8988T (cell line): ENCODE measurements around the gene PRR13.
"Not testable (repeated sequence)": the region's sequence is repeated elsewhere in the genome, so short reads cannot be mapped to it uniquely, and the experiment has no call there.

Experiments used
- DNase-seq: peaks from one replicate; pipeline ENCODE4 v3.0.0; 2011

PRR13 gene

GRCh38 chr12:53443955-53444354 lies 2.4 kb downstream of the PRR13 start:
- no peak for DNase-seq

GRCh38 chr12:53444593-53445325 lies 3.2 kb downstream of the PRR13 start:
- DNase-seq, result not testable (repeated sequence)

- DNase-seq, result no peak
These were observed 9.4 kb downstream of the PRR13 start for GRCh38 chr12:53450936-53451335.

GRCh38 chr12:53451661-53452158 lies 10.2 kb downstream of the PRR13 start, which contains the start of gene PCBP2:
TSS of gene PCBP2 (plus strand) at chr12:53452102. CDS start at chr12:53454801, 2,699 bp downstream.
- DNase-seq, result peak; percentile 91

- DNase-seq, result peak; percentile 51
These were observed 10.9 kb downstream of the PRR13 start for GRCh38 chr12:53452159-53453077.

GRCh38 chr12:53453953-53454640 lies 12.6 kb downstream of the PRR13 start:
- DNase-seq, result no peak

- no peak for DNase-seq
These were observed 13.2 kb downstream of the PRR13 start for GRCh38 chr12:53454707-53455106.

- no peak for DNase-seq
These were observed 15.3 kb downstream of the PRR13 start for GRCh38 chr12:53456654-53457366.

- DNase-seq, result no peak
These were observed 17.6 kb downstream of the PRR13 start for GRCh38 chr12:53459097-53459496.

- no peak for DNase-seq
These were observed 19.5 kb downstream of the PRR13 start for GRCh38 chr12:53461059-53461458.

- DNase-seq, result no peak
These were observed 20.1 kb downstream of the PRR13 start for GRCh38 chr12:53461591-53461990.

GRCh38 chr12:53462935-53463334 lies 21.4 kb downstream of the PRR13 start:
- DNase-seq, result no peak

- no peak for DNase-seq
These were observed 22.4 kb downstream of the PRR13 start for GRCh38 chr12:53463802-53464560.

GRCh38 chr12:53464685-53465418 lies 23.3 kb downstream of the PRR13 start:
- DNase-seq, result no peak

- DNase-seq, result no peak
These were observed 24.1 kb downstream of the PRR13 start for GRCh38 chr12:53465679-53466078.

GRCh38 chr12:53466640-53467039 lies 25.1 kb downstream of the PRR13 start:
- DNase-seq, result no peak

GRCh38 chr12:53467082-53467481 lies 25.5 kb downstream of the PRR13 start:
- DNase-seq, result no peak

- no peak for DNase-seq
These were observed 26.3 kb downstream of the PRR13 start for GRCh38 chr12:53467880-53468279.

- DNase-seq, result no peak
These were observed 26.7 kb downstream of the PRR13 start for GRCh38 chr12:53468282-53468681.

- no peak for DNase-seq
These were observed 30.6 kb downstream of the PRR13 start for GRCh38 chr12:53472056-53472582.

GRCh38 chr12:53474077-53474476 lies 32.5 kb downstream of the PRR13 start:
- no peak for DNase-seq
